ENCODE measurements around the gene FGD2. TPM values are rescaled to one million over a fixed set of nuclear protein-coding genes. Genes with fewer than 3 reads are reported as not detected.
A peak's percentile ranks its signal among the peaks of the same experiment; 100 is the strongest.

Gene FGD2
- polyA plus RNA-seq, 2 donors = 4.1 to 4.3 TPM

DNA sequence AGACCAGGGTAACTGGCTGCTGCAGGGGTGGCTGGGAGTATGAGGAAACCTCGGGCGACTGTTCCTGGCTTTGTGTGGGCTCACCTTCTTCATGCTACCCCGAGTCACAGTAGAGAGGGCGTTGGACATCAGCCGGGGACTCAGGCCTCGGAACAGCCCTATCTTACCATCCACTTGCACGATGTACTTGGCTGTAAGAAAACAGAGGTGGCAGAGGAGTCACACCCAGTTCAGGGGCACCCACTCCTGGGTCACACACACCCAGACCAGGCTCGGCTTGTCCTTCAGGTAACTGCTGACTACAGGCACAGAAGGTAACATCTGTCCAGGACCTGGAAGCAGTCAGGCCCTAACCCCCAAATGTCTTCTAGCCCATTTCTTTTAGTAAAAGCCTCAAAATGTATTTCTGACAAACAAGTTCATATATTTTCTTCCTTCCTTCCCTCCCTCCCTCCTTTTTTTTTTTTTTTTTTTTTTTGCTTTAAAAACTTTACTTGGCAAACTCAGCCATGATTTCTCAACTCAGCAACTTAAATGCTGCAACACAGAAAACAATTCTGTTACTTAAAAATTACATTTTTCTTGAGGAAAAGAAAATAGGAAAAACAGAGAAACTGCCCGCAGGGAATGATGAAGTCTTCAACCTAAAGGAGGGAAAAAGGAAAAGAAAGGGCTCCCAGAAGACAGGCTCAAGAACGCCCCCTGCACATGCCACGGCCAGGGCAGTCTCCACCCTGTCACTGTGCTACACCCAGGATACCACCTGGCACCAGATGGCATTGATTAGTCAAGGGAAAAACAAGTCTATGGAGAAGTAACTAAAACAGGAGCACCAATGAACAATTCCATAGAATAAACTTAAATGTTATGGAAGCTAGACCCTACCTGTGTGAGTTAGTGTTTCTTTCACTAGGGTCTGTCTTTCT, 26.8 kb upstream of the FGD2 start:
- peaks cover 0 to 6% of the 10 kb centered on the region in 2 donors for H3K4me1 ChIP-seq (ENCODE audit: control insufficient read depth in 2 of 2, insufficient read depth in 2 of 2, low read length in 1 of 2)
- no peaks in the 10 kb centered on the region for H3K27me3 ChIP-seq (ENCODE audit: control insufficient read depth in 1 of 2, insufficient read depth in 2 of 2, low read length in 2 of 2)
- no peak overlapping the region for H3K4me3 ChIP-seq (ENCODE audit: low read depth in 1 of 2, low read length in 2 of 2)
- WGBS, 2 donors = 88% methylated on average over 11 of the region's 11 CpGs
- no peak overlapping the region for H3K27ac ChIP-seq (ENCODE audit: low read depth in 2 of 2, low read length in 1 of 2)
- H3K9me3 ChIP-seq (ENCODE audit: control insufficient read depth in 2 of 2, insufficient read depth in 1 of 2, low read depth in 1 of 2, low read length in 1 of 2) = no peaks in the 10 kb centered on the region
- peaks cover 37 to 48% of the 10 kb centered on the region in 2 donors for H3K36me3 ChIP-seq (ENCODE audit: control insufficient read depth in 2 of 2, insufficient read depth in 2 of 2, low read length in 1 of 2)

DNA sequence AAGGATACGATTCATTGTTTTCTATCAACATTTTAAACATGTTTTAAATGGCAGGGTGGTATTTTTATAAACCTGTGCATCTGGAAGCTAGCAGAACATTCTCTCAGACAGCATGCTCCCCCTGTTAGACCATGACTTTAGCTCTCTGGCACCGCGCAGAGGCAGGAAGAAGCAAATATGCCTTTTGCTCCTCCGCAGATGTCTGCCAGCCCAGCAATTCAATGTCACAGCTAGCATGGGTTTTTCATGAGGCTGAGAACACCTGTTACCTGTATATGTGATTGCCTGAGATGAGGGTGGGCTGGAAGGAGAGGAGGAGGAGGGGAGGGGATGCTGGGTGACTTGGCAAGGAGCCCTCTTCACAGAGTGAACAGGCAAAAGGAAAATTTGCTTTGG, 26.1 kb upstream of the FGD2 start:
- H3K4me1 ChIP-seq (ENCODE audit: control insufficient read depth in 2 of 2, insufficient read depth in 2 of 2, low read length in 1 of 2) = peaks cover 0 to 6% of the 10 kb centered on the region in 2 donors
- 40 to 53% methylated on average over 4 of the region's 4 CpGs for WGBS, 2 donors
- H3K27ac ChIP-seq (ENCODE audit: low read depth in 2 of 2, low read length in 1 of 2) = no peak overlapping the region
- no peak overlapping the region for H3K4me3 ChIP-seq (ENCODE audit: low read depth in 1 of 2, low read length in 2 of 2)
- peaks cover 33 to 42% of the 10 kb centered on the region in 2 donors for H3K36me3 ChIP-seq (ENCODE audit: control insufficient read depth in 2 of 2, insufficient read depth in 2 of 2, low read length in 1 of 2)
- H3K27me3 ChIP-seq (ENCODE audit: control insufficient read depth in 1 of 2, insufficient read depth in 2 of 2, low read length in 2 of 2) = no peaks in the 10 kb centered on the region
- no peaks in the 10 kb centered on the region for H3K9me3 ChIP-seq (ENCODE audit: control insufficient read depth in 2 of 2, insufficient read depth in 1 of 2, low read depth in 1 of 2, low read length in 1 of 2)

DNA sequence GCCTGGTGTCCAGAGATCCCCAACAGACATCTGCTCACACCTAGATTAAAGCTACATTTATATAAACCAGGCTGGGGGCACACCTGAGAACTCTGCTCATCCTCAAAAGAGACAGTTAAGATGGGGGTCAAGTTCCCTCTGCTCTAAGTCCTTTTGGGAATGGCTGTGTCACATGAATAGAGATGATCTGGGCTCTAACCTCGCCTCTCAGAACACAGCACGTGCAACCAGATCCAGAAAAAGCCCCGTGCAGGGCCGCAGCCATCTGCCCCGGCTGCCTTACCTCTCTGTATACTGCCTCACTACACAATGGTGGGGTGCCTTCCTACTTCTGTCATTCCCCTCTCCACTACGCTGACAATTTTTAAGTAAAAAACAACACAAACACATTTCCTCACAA, 25.3 kb upstream of the FGD2 start:
- H3K4me1 ChIP-seq (ENCODE audit: control insufficient read depth in 2 of 2, insufficient read depth in 2 of 2, low read length in 1 of 2) = peaks cover 0 to 12% of the 10 kb centered on the region in 2 donors
- 72 to 73% methylated on average over 6 of the region's 6 CpGs for WGBS, 2 donors

DNA sequence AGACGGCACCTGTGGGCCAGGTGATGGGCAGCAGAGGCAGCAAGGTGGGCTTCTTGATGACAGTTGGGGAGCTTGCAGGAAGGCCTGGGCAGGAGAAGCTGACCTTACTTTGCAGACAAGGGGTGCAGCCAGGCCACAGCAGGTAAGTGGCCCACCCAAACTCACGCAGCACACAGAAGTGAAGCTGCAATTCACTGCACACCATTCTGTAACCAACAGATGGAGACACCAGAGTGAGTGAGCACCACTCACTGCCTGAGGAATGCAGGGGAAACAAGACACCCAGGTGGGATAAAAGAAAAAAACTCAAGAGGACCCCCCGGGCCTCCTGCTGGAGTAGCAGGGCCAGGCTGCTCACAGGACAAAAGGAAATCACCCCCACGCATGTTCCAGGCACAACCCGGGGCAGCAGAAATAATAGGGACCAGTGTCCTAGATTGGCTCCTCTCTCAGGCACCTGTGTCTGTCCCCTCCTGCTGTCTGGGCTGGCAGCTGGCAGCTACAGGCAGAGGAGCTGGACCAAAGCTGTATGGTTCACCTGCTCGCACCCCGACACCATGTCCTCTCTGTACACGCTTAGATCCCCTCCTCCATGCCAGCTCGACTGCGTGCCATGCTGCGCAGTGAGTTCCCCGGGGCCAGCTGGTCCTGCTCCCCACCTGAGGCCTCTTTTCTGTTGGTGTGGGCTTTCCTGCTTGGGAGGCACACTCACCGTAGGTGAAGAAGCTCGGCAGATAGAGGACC, 24.4 kb upstream of the FGD2 start:
- Histone ChIP-seq H3K27me3 (ENCODE audit: control insufficient read depth in 1 of 2, insufficient read depth in 2 of 2, low read length in 2 of 2) (no peaks in the 10 kb centered on the region), H3K4me1 (ENCODE audit: control insufficient read depth in 2 of 2, insufficient read depth in 2 of 2, low read length in 1 of 2) (peaks cover 0 to 12% of the 10 kb centered on the region in 2 donors), H3K27ac (ENCODE audit: low read depth in 2 of 2, low read length in 1 of 2) (no peak overlapping the region), H3K4me3 (ENCODE audit: low read depth in 1 of 2, low read length in 2 of 2) (no peak overlapping the region), H3K9me3 (ENCODE audit: control insufficient read depth in 2 of 2, insufficient read depth in 1 of 2, low read depth in 1 of 2, low read length in 1 of 2) (no peaks in the 10 kb centered on the region), H3K36me3 (ENCODE audit: control insufficient read depth in 2 of 2, insufficient read depth in 2 of 2, low read length in 1 of 2) (peaks cover 23 to 30% of the 10 kb centered on the region in 2 donors)
- WGBS, 2 donors = 73 to 75% methylated on average over 14 of the region's 14 CpGs

More for the DNA sequence above, 25.3 kb upstream of the FGD2 start:
- Histone ChIP-seq H3K36me3 (ENCODE audit: control insufficient read depth in 2 of 2, insufficient read depth in 2 of 2, low read length in 1 of 2) (peaks cover 32 to 37% of the 10 kb centered on the region in 2 donors), H3K27me3 (ENCODE audit: control insufficient read depth in 1 of 2, insufficient read depth in 2 of 2, low read length in 2 of 2) (no peaks in the 10 kb centered on the region), H3K9me3 (ENCODE audit: control insufficient read depth in 2 of 2, insufficient read depth in 1 of 2, low read depth in 1 of 2, low read length in 1 of 2) (no peaks in the 10 kb centered on the region), H3K27ac (ENCODE audit: low read depth in 2 of 2, low read length in 1 of 2) (no peak overlapping the region), H3K4me3 (ENCODE audit: low read depth in 1 of 2, low read length in 2 of 2) (no peak overlapping the region)

- 94 to 96% methylated on average over 3 of the region's 3 CpGs for WGBS, 2 donors
- H3K4me1 ChIP-seq (ENCODE audit: control insufficient read depth in 2 of 2, insufficient read depth in 2 of 2, low read length in 1 of 2) = peaks cover 0 to 14% of the 10 kb centered on the region in 2 donors
- no peaks in the 10 kb centered on the region for H3K9me3 ChIP-seq (ENCODE audit: control insufficient read depth in 2 of 2, insufficient read depth in 1 of 2, low read depth in 1 of 2, low read length in 1 of 2)
Measured at GRCh38 chr6:36983538-36983937, 21.9 kb upstream of the FGD2 start.

GRCh38 chr6:36984581-36985416, 20.7 kb upstream of the FGD2 start:
- WGBS, 2 donors = 6 to 7% methylated on average over 19 of the region's 19 CpGs

More at GRCh38 chr6:36983538-36983937, 21.9 kb upstream of the FGD2 start:
- Histone ChIP-seq H3K27me3 (ENCODE audit: control insufficient read depth in 1 of 2, insufficient read depth in 2 of 2, low read length in 2 of 2) (no peaks in the 10 kb centered on the region), H3K27ac (ENCODE audit: low read depth in 2 of 2, low read length in 1 of 2) (peak overlapping the region in 1 of 2 donors; percentile 24), H3K4me3 (ENCODE audit: low read depth in 1 of 2, low read length in 2 of 2) (no peak overlapping the region), H3K36me3 (ENCODE audit: control insufficient read depth in 2 of 2, insufficient read depth in 2 of 2, low read length in 1 of 2) (peaks cover 2 to 6% of the 10 kb centered on the region in 2 donors)

GRCh38 chr6:36985417-36985807, 20.0 kb upstream of the FGD2 start:
- Histone ChIP-seq H3K4me3 (ENCODE audit: low read depth in 1 of 2, low read length in 2 of 2) (peak overlapping the region; percentile 99), H3K27ac (ENCODE audit: low read depth in 2 of 2, low read length in 1 of 2) (peak overlapping the region; percentile 96), H3K9me3 (ENCODE audit: control insufficient read depth in 2 of 2, insufficient read depth in 1 of 2, low read depth in 1 of 2, low read length in 1 of 2) (no peaks in the 10 kb centered on the region), H3K36me3 (ENCODE audit: control insufficient read depth in 2 of 2, insufficient read depth in 2 of 2, low read length in 1 of 2) (peaks cover 2 to 6% of the 10 kb centered on the region in 2 donors), H3K27me3 (ENCODE audit: control insufficient read depth in 1 of 2, insufficient read depth in 2 of 2, low read length in 2 of 2) (no peaks in the 10 kb centered on the region), H3K4me1 (ENCODE audit: control insufficient read depth in 2 of 2, insufficient read depth in 2 of 2, low read length in 1 of 2) (peaks cover 0 to 14% of the 10 kb centered on the region in 2 donors)
- WGBS, 2 donors = 0 to 1% methylated on average over 15 of the region's 15 CpGs

More at GRCh38 chr6:36984581-36985416, 20.7 kb upstream of the FGD2 start:
- peak overlapping the region; percentile 33 to 79 for H3K27ac ChIP-seq (ENCODE audit: low read depth in 2 of 2, low read length in 1 of 2)
- H3K27me3 ChIP-seq (ENCODE audit: control insufficient read depth in 1 of 2, insufficient read depth in 2 of 2, low read length in 2 of 2) = no peaks in the 10 kb centered on the region
- H3K9me3 ChIP-seq (ENCODE audit: control insufficient read depth in 2 of 2, insufficient read depth in 1 of 2, low read depth in 1 of 2, low read length in 1 of 2) = no peaks in the 10 kb centered on the region
- peaks cover 0 to 14% of the 10 kb centered on the region in 2 donors for H3K4me1 ChIP-seq (ENCODE audit: control insufficient read depth in 2 of 2, insufficient read depth in 2 of 2, low read length in 1 of 2)
- peak overlapping the region; percentile 99 for H3K4me3 ChIP-seq (ENCODE audit: low read depth in 1 of 2, low read length in 2 of 2)
- H3K36me3 ChIP-seq (ENCODE audit: control insufficient read depth in 2 of 2, insufficient read depth in 2 of 2, low read length in 1 of 2) = peaks cover 2 to 6% of the 10 kb centered on the region in 2 donors

DNA sequence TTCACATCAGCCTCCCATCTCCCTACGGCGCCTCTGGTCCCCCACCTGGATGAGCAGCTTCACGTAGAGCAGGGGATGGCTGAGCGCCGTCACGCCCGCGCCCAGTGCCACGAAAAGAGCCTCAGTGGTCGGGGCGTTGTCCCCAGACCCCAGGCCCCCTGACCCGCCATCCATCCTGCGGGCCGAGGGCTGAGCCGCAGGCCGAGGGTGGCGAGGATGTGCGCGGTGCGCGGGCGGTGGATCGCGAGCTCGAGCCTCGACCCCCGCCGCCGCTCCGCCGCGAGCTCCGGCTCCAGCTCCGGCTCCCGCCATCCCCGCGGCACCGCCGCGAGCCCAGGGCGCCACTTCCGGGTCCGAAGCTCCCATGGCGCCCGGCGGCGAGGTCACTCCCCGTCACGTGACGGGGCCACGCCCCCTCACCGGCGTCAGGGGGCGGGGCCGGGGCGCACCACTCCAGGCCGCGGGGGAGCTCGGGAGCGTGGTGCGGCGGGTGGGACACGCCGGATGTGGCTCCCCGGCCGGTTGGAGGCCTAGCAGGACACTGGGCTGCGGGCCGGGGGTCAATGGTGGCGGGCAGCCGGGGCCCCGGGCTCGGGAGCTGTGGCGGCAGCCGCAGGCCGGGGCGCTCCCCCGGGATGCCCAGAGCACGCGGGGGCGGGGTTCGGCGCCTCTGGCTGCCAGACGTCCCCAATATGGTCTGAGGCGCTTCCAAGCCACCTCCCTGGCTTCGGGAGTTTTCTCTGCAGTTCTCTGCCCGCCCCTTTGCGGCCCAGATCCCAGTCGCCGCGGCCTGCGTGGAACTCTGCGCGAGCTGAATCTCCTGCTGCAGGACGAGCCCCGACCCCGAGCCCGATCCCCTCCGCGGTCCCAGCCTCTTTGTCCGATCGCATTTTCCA, 19.4 kb upstream of the FGD2 start, which contains the start of gene MTCH1:
Gene MTCH1, minus strand, starts transcription at position 389 of the 896 bp plus-strand sequence. Its CDS starts 23 bp downstream, at position 366.
- no peaks in the 10 kb centered on the region for H3K9me3 ChIP-seq (ENCODE audit: control insufficient read depth in 2 of 2, insufficient read depth in 1 of 2, low read depth in 1 of 2, low read length in 1 of 2)
- WGBS, 2 donors = 1% methylated on average over 70 to 101 of the region's 101 CpGs
- H3K27ac ChIP-seq (ENCODE audit: low read depth in 2 of 2, low read length in 1 of 2) = peak within 1 kb of the TSS; percentile 96
- peaks cover 0 to 11% of the 10 kb centered on the region in 2 donors for H3K4me1 ChIP-seq (ENCODE audit: control insufficient read depth in 2 of 2, insufficient read depth in 2 of 2, low read length in 1 of 2)
- peak within 1 kb of the TSS; percentile 99 for H3K4me3 ChIP-seq (ENCODE audit: low read depth in 1 of 2, low read length in 2 of 2)
- no peaks in the 10 kb centered on the region for H3K27me3 ChIP-seq (ENCODE audit: control insufficient read depth in 1 of 2, insufficient read depth in 2 of 2, low read length in 2 of 2)
- peaks cover 0 to 3% of the 10 kb centered on the region in 2 donors for H3K36me3 ChIP-seq (ENCODE audit: control insufficient read depth in 2 of 2, insufficient read depth in 2 of 2, low read length in 1 of 2)
